Mucosa of gallbladder (tissue), 1 donor: ENCODE results near the gene EXOC3. TPM values are rescaled to one million over a fixed set of nuclear protein-coding genes. Genes with fewer than 3 reads are reported as not detected.

Experiments
- DNase-seq: peaks from one replicate; pipeline ENCODE4 v3.0.0-alpha.2; 2020; ENCODE audit warnings: low spot score
- total RNA-seq: library from RNA; stranded (reverse); gene quantifications from one replicate; pipeline ENCODE4 v1.2.1, GENCODE V29; 2021
- donor health status: DM: no; HTN: no; CAD: no.

The EXOC3 gene
- total RNA-seq, 1 donor from 2014 or later, result 71.6 TPM

DNA sequence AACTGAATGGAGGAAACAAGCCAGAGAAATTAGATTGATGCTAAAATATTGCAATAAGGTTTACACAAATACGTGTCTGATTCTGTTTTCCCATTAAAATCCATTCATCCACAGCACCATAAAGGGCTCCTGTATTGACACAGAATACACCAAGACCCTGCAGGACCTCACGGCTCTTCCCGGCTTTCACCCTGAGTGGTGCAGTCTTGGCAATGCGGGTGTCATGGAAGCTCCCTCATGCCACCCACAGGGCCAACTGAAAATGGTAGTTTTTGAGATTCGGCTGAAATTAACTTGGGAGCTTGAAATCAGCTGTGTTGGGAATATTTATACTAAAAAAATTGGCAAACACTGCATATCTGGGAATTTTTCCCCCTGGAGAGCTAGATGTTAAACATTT is 17.3 kb upstream of the EXOC3 start:
- DNase-seq, result no peak

DNA sequence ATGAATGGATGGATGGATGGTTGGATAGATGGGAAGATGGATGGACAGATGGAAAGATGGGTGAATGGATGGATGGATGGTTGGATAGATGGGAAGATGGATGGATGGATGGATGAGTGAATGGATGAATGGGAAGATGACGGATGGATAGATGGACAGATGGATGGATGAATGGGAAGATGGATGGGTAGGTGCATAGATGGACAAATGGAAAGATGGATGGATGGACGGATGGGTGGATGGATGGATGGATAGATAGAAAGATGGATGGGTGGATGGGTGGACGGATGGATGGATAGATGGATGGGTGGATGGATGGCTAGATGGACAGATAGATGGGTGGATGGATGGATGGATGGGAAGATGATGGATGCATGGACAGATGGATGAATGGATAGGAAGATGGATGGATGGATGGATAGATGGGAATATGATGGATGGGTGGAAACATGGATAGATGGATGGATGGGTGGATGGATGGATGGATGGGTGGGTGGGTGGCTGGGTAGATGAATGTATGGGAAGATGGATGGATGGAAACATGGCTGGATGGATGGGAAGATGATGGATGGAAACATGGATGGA is 16.5 kb upstream of the EXOC3 start:
- DNase-seq, result no peak

DNA sequence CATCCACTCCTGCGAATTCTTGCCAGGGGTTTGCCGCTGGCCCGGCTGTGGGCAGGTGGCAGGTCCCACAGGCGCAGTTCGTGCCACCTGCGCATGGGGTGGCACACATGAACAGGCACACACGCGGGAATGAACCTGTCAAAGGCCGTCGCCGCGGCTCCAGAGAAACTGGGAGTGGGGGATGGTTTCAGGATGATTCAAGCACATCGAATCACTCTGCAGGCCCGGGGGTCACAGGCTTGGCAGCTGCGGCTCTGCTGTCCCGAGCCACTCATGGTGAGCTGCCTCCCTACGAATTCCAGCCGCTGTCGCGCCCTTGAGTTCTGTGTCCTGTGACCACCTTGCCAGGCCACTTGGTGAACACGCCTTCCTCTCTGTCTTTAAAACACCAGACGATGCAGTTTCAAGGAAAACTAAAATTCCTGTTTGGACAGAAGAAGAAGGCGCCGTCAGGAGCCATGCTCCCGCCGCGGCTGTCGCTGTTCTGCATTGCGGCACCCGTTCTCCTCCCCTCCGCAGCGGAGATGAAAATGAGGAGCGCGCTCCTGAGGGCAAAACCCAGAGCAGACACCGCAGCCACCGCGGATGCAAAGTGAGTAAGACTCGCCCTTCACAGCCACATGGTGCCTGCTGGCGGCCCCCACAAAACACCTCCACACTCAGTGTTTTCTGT is 15.4 kb upstream of the EXOC3 start:
- no peak for DNase-seq

DNA sequence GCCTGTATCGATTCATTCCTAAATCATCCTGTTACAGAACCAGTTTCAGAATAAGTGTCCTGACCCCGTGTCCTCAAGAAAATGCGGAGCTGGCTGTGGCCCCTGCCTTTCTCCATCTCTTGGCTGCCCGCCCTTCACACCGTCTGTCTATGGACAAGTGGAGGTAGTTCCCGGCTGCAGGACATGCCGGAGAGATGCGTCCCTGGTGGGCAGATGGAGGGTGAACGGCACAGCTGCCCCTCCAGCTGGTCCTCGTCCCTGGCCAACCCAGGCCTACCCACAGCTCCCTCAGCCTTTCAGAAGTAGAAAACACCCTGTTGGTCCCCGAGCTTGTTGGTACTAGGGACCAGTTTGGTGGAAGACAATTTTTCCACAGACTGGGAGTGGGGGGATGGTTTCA is 14.8 kb upstream of the EXOC3 start:
- DNase-seq, result no peak

DNA sequence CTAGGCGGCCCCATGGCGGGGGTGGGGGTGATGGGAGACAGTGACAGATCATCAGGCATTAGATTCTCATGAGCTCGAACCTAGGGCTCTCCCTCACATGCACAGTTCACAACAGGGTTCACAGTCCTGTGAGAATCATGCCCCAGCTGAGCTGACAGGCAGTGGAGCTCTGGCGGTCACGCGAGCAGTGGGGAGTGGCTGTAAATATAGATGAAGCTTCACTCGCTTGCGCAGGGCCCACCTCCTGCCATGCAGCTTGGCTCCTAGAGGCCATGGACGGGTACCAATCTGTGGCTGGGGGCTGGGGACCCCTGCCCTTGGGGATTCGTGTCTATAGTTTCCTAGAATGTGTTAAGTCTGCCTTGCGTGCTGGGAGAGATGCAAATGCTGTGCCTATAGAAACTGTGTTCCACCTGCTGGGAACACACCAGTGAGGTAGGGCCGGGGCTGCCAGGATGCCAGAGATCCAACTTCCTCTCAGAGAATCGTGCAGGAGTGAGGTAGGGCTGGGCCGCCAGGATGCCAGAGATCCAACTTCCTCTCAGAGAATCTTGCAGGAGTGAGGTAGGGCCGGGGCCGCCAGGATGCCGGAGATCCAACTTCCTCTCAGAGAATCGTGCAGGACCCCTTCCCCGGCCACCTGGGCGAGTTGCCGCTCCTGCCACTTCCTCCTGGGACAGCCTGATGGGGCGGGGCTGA is 14.1 kb upstream of the EXOC3 start:
- no peak for DNase-seq

DNA sequence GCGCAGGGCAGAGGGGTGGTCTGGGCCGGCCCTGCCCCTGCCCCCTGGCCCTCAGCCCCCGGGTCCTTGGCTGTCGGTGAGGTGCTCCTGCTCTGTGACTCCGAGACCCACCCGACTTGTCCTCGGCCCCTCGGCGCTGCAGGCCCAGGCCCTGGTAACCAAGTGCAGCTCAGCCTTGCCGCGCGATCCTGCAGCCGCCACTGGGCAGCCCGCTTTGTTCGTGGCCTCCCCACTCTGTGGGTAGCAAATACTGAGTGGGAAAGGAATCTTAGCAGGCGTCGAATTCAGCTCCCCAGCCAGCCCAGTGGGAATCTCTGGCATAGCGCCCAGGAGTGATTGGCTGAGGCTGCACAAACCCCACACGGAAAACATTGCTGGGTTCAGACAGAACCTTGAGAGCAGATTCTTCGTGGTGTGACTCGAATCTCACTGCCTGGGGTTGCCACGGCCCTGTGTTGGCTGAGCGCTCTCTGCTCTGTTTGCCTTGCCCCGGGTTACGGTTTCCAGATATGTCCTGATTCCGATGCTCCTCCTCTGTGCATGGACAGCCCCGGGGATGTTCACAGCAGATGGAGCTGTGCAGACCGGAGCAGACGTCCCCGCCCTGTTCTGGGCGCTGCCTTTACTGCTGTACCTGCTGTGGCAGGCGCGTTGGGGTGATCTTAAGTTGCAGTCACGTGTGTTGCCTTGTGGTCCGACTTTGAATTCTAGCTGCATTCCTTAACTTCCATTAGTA is 13.4 kb upstream of the EXOC3 start:
- DNase-seq, result no peak

DNA sequence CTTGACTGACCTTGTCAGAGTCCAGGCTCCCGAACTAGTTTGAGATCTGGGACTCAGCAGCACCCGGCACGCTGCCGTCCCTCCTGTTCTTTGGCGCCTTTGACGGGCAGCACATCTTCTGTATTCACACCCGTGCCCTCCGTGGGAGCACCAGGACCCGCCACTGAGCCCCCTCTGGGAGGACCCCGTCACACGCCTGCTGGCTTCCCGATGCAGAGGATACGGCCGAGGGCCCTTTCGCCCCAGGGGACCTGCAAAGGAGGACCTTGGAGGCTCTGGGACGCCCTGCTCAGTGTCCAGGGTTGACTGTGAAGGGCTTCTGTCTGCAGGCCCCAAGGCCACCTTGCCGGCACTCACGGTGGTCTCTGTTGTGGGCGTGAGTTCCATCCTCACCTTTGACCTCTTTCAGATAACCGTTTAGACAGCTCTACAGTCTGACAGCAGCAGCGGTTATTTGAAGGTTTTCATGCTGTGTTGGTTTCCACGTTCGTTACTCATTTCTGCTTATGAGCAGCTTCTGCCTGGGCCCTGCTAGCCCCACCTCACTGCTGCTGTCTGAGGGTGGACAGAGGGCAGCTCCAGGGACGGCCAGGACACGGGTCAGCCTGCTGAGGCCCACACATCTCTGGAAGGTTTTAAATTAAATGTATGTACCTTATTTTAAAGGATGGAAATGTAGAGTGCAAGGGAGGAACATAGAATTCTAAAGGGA is 12.6 kb upstream of the EXOC3 start:
- DNase-seq, result no peak

DNA sequence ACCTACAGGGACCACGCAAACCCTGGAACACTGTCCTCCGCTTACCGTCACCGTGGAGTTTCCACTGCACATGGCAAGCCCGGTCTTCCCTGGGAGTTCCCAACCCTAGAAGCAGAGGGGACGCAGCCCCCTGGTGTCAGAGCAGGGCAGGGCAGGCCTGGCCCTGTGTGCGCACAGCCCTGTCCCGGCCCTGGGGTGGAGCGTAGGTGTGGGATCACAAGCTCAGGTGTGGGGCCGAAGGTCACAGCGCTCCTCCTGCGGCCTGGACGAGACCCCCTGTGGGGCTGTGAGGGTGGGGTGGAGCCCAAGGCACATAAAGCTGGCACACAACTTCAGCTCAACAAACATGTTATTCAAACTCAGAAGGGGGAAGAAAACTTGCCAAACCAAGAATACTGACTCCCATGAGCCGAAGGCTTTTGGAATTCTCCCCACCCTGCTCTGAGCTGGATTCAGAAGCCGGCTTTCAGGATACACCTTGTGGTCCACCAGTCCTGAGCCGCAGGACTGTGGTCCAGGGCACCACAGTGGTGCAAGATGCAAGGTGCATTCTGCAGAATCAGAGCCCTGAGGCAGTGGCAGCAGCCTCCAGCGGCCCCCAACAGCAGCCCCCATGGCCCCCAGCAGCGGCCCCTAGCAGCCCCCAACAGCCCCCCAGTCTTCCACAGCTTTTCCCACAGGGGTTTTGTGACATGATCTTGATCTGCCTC is 11.8 kb upstream of the EXOC3 start:
- DNase-seq, result no peak

DNA sequence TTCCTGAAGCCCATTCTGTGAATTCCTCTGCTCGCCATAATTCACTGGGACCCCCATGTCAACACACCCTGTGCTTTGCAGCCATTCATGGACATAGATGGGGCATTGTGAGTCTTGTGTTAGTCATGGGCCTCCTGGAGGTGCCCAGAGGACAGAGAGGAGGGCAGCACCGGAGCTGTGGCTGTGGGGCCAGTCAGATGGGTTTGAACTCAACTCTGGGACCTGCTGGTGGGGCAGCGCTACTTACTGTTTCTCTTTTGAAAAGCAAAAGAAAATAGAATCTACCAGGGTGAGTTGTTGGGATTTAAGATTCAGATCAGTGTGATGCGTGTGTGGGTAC is 11.3 kb upstream of the EXOC3 start:
- no peak for DNase-seq

DNA sequence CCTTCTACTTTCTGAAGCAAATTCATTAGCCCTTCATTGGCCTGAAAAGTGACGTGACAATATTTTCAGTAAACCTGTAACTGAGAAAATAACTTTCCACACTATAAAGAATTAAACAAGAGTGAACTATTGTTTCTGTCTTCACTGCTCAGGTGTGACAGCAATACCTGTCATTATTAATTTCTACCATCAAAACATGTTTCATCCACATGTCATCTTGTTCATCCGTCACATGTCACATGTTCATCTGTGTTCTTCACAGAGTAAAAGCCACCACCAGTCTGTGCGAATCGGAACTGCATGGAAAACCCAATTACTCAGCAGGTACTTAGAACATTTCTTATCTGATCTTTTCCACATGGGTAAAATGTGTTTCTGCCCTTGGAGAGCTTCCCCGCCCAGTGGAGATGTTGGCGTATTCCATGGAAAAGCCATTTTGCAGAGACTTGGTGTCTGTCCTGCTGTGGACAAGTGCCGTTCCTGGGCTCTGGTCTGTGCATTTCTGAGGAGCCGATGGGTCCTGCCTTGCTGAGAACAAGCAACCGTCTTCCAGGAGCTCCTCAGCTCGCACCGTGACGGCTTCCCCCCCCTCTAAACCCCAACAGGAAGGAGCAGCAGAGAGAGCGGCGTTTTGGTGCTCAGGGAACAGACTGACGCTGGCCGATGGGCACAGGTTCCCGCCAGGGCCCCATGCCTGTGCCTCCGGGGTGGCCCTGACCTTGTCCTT is 10.6 kb upstream of the EXOC3 start:
- DNase-seq, result no peak

DNA sequence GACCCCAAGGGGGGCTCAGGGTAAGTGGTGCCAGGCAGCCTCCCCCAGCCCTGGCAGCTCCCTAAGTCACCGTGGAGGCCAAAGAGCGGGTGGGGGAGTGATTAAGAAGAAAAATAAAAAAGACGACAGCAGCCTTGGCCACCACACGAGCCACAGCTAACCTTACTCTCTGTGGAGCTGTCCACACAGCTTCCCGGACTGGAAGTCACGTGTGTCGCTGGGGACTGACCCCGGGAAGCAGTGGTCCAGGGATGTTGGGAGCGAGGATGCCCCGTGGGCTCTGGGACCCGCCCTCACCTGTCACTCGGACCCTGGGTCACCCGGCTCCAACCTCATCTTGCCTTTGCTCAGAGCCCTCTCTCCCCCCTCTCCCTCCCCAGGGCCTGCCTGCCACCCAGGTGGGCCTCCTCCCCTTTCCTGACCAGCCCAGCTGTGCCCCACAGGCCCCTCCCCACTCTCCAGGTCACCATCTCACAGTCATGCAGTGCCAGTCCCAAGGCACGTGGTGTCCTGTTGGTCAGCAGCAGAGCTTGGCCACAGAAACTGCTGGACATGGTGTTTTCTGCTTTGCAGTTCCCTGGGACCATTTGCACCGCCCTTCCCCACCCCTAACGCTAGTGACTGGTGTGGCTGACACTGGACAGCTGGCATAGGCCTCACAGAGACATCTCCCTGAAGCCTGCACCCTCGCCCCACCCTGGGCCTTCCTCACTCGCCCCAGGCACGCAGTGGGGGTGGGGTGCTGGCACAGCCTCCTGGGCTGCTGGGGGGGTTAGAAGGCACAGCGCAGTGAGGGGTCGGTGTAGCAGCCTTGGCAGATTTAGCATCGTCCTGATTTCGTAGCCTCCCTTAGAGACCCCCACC is 9.8 kb upstream of the EXOC3 start:
- DNase-seq, result no peak

DNA sequence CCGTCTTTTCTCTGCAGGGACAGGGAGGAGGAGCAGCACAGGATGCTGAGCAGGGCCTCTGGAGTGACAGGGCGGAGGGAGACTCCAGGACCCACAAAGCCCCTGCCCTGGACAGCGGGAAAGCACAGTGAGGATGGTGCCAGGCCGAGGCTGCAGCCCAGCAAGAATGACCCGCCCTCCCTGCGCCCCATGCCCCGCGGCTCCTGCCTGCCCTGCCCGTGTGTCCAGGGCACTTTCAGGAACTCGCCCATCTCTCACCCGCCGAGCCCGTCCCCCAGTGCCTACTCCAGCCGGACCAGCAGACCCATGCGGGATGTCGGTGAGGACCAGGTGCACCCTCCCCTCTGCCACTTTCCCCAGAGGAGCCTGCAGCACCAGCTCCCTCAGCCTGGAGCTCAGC is 9.1 kb upstream of the EXOC3 start:
- DNase-seq, result no peak

DNA sequence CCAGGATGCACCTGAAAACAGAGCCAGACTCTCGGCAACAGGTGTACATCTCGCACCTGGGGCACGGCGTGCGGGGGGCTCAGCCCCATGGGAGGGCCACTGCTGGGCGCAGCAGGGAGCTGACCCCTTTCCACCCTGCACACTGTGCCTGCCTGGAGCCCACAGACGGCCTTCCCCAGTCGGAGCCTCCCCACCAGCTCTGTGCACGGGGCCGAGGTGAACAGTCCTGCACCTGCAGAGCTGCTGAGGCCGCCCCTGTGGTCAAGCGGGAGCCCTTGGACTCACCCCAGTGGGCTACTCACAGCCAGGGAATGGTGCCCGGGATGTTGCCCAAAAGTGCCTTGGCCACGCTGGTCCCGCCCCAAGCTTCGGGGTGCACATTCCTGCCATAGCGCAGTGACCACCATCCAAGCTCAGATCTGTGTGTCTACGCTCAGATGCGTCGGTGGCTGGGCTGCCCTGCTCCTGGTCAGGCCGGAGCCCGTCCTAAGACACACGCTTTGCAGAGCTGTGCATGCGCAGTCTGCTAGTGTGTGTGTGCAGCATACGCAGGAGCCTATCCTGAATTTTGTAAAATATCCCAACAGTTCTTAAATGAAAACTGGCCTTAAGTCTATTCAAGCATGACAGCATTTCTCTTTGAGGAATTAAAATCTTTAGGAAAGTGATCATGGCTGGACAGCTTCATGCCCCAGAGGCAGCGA is 8.4 kb upstream of the EXOC3 start:
- DNase-seq, result no peak

DNA sequence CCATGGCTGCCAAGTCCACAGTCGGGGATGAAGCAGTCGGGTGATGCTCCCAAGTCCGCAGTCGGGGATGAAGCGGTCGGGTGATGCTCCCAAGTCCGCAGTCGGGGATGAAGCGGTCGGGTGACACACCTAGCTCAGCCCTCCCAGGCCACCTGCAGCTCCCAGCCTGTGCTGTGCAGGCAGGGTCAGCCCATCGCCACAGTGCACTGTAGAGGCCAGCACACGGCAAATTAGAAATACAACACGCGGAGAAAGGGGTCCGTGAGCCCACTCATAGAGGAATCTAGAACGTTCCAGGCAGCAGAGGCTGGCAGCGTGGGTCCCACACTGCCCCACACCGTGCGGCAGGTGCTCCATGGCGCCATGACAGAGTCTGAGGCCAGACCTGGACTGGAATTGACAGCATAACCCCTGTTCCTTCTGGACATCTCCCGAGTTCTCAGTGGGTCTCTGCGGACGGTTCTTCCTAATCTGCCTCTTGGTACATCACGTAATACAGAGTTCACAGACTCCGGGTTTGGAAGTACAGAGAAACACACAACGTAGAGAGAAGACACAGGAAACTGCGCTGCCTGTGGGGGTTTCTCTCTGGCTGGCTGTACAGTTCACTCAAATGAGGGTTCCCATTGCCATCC is 7.7 kb upstream of the EXOC3 start:
- DNase-seq, result no peak

DNA sequence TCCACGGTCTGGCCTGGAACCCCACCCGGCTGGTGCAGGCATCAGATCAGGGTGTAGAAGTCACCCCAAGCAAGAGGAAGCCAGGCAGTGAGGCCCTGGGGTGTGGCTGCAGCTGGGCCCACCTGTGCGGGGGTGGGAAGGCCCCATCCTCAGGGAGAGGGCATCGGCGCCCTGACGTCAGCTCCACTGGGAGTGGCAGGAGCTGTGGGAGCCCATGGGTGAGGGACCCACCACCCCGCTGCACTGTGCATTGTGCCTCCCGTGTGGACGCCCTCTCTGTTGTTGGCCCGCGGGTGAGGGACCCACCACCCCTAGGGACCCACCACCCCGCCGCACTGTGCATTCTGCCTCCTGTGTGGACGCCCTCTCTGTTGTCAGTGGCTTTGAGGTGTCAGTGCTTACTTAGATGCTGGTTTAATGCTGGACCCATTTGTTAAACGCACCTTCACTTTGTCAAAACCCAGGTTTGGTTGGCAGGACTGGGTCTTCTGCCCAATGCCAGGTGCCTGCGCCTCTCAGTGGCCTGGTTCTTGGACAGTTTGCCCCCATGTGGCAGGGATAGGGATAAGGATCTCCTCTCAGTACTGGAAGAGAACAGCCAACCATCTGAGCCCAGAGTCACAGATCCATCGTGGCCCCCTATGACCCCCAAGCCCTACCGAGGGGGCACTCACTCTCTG is 6.9 kb upstream of the EXOC3 start:
- no peak for DNase-seq

DNA sequence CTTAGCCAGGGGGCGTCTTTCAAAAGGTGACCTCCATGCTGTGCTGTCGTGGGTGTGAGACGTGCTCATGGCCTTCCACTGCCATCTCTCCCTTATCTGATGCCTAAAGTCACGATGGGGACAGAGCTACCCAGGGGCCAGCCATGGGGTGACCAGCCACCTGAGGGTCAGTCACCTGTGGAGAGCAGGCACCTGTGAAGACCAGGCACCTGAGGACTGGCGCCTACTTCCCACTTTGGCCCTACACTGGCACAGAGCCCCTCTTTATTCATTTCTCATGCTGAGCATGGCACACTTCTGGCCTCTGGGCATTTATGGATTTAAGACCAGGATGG is 6.4 kb upstream of the EXOC3 start:
- DNase-seq, result no peak

DNA sequence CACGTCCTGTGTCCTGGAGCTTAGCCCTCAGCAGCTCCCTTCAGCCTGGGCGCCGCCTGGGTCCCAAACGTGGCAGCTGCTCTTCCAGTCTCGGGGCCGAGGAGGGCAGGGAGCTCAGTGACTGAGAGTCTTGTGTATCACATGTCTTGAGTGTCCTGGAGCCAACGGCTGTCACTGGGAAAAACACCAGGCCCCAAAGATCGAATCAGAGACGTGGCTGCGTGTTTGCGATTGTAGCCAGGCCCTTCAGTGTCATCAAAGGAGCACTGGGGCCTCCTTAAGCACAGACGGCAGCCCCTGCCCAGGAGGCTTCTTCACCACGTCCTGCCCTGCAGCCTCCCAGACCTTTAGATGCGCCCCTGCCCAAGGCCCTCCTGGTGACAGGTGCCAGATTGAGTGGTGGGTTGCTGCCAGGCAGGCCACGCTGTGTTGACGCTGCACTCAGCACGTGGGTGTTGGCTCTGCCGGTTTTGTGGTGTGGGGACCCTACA is 5.7 kb upstream of the EXOC3 start:
- DNase-seq, result no peak

DNA sequence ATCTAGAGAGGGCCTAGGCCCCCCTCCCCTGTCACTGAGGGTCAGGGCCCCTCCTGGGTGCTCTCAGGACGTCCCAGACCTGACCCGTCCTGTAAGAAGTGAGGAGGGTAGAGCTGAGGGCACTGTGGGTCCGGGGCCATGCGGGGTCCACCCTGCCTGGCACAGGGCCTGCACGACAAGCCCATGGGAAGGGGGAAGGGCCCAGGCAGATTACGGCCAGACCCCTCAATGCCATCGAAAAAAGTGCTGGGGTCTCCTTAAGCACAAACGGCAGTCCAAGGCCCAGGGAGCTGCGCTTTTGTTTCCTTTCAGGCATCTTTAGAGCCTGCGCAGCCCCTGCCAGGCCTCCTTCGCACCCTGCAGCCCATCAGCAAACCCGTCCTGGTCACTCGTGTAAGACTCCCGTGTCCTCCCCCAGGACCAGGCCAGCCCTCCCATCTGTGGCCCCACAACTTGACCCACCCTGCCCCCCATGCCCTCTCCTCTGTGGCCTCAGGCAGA is 4.4 kb upstream of the EXOC3 start:
- no peak for DNase-seq
